Progenitor cell of endocrine pancreas (in vitro differentiated cells): ENCODE measurements around the gene HOXA4. TPM values are rescaled to one million over a fixed set of nuclear protein-coding genes. Genes with fewer than 3 reads are reported as not detected.

ENCODE experiments used
- DNase-seq: peaks from one replicate; pipeline ENCODE4 v3.0.0; 2021; ENCODE audit warnings: low spot score; ENCODE audit not compliant: unreplicated experiment
- H3K27ac Mint-ChIP-seq: 2 replicates; pipeline ENCODE4 v1.8.0; 2021; ENCODE audit warnings: mild to moderate bottlenecking, moderate library complexity, mixed read lengths
- H3K27me3 Mint-ChIP-seq: 2 replicates; pipeline ENCODE4 v1.8.0; 2021; ENCODE audit warnings: mixed read lengths
- H3K36me3 Mint-ChIP-seq: 2 replicates; pipeline ENCODE4 v1.8.0; 2022; ENCODE audit warnings: mixed read lengths; ENCODE audit not compliant: insufficient read depth
- H3K4me1 Mint-ChIP-seq: 2 replicates; pipeline ENCODE4 v1.8.0; 2021; ENCODE audit warnings: low read depth, mixed read lengths
- H3K4me3 Mint-ChIP-seq: 2 replicates; pipeline ENCODE4 v1.8.0; 2021; ENCODE audit warnings: low read depth, mild to moderate bottlenecking, moderate library complexity, mixed read lengths
- H3K9me3 Mint-ChIP-seq: 2 replicates; pipeline ENCODE4 v1.8.0; 2021; ENCODE audit warnings: low read depth, mixed read lengths
- total RNA-seq: library from RNA; stranded (reverse); gene quantifications from 2 replicates; pipeline ENCODE4 v1.2.1, GENCODE V29; 2021
- TF ChIP-seq, protein P1 (sequence below): fragments of 200-600 bp; sonication (generic); IDR thresholded peaks from one replicate; pipeline ENCODE4 v1.5.0; 2021; ENCODE audit warnings: antibody characterized with exemption, mild to moderate bottlenecking; ENCODE audit not compliant: unreplicated experiment

The HOXA4 gene
- total RNA-seq, 1 donor from 2014 or later, result 13.7 TPM

DNA sequence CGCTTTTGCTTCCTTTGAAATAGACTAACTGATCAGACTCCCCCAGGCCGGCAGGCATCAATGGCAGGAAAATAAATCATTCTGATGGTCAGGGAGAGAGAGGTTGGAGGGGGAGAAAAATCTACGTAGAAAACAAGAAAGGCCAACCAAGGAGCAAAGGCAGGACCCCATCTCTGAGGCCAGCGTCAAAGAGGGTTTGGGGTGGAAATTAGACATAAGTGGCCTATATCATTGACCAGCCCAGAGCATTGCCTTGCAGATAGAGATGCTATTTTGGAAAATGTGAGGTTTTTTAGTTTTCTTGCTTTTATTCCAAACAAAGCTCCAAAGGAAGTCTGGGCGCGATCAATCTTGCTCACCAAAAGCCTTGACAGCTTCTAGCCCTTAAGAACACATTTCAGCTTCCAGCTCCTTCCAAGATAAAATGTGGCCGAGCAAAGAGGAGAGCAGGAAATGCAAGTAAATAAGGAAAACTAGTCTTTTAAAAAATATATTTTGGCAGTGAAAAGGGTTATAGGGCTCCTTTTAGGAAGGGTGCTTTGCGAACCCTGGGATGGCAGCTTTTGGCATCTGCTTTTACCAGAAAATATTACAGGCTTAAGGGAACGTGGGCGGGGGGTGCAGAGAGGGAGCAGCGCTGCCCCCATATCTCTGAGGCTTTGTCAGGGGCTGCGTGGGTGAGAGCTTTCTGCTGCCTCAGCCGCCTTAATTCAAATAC is 26.1 kb downstream of the HOXA4 start:
- H3K27ac Mint-ChIP-seq, result peak overlapping the region; percentile 96
- H3K4me1 Mint-ChIP-seq, result peaks cover 82% of the 10 kb centered on the region

DNA sequence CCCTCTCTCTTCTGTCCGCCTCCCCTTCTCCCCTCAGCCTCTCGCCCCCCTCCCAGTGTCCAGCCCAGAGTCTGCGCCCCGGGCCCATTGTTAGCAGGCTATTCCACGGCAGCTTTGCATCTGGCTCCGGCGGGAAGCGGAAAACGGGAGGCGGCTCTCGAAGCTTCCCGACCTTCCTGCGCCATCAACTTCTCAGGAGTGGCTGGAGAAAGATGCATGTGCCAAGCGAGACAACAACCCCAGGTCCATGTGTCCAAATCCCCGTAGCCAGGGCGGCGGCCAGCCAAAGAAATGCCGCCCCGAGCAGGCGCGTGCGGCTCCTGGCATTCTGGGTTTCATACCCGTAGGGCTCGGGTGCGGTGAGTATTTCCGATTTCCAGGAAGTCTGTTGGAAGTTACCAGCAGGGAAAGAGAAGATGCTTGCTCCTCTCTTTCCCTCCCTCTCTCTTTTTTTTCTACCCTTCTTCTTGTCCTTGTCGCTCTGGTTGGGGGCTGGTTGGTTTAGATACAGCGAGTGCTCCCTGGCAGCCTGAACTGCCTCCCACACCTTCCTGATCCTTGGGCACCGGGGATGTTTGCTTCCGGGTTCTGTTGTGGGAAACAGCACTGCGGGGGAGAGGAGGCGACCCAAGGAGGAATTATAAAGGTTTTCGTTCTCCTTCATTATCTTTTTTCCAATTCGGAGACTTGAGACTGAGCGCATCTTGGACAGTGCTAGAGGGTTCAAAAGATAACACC is 26.9 kb downstream of the HOXA4 start:
- Mint-ChIP-seq H3K4me3 (peak overlapping the region; percentile 94), H3K27me3 (no peaks in the 10 kb centered on the region), H3K36me3 (peaks cover 24% of the 10 kb centered on the region), H3K9me3 (no peaks in the 10 kb centered on the region), H3K27ac (peak overlapping the region; percentile 96), H3K4me1 (peaks cover 79% of the 10 kb centered on the region)
- DNase-seq, result no peak
- TF ChIP-seq, protein P1, sequence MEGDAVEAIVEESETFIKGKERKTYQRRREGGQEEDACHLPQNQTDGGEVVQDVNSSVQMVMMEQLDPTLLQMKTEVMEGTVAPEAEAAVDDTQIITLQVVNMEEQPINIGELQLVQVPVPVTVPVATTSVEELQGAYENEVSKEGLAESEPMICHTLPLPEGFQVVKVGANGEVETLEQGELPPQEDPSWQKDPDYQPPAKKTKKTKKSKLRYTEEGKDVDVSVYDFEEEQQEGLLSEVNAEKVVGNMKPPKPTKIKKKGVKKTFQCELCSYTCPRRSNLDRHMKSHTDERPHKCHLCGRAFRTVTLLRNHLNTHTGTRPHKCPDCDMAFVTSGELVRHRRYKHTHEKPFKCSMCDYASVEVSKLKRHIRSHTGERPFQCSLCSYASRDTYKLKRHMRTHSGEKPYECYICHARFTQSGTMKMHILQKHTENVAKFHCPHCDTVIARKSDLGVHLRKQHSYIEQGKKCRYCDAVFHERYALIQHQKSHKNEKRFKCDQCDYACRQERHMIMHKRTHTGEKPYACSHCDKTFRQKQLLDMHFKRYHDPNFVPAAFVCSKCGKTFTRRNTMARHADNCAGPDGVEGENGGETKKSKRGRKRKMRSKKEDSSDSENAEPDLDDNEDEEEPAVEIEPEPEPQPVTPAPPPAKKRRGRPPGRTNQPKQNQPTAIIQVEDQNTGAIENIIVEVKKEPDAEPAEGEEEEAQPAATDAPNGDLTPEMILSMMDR, result no peak

More for the DNA sequence above, 26.1 kb downstream of the HOXA4 start:
- Mint-ChIP-seq H3K36me3 (peaks cover 21% of the 10 kb centered on the region), H3K9me3 (no peaks in the 10 kb centered on the region), H3K4me3 (peak overlapping the region; percentile 94), H3K27me3 (no peaks in the 10 kb centered on the region)
- TF ChIP-seq, protein P1, result no peak
- DNase-seq, result no peak

- H3K27ac Mint-ChIP-seq, result peak within 1 kb of the TSS; percentile 96
- no peak for DNase-seq
- H3K9me3 Mint-ChIP-seq, result no peaks in the 10 kb centered on the region
- peak within 1 kb of the TSS; percentile 94 for H3K4me3 Mint-ChIP-seq
- H3K4me1 Mint-ChIP-seq, result peaks cover 76% of the 10 kb centered on the region
- TF ChIP-seq, protein P1, result no peak
- H3K36me3 Mint-ChIP-seq, result peaks cover 22% of the 10 kb centered on the region
- H3K27me3 Mint-ChIP-seq, result no peaks in the 10 kb centered on the region
Observed at GRCh38 chr7:27102581-27103442, 27.7 kb downstream of the HOXA4 start, which contains the start of gene HOXA2. TSS of gene HOXA2 (minus strand) at chr7:27102683. CDS start at chr7:27102500, 183 bp downstream.

- peak overlapping the region; percentile 96 for H3K27ac Mint-ChIP-seq
- peak overlapping the region; percentile 94 for H3K4me3 Mint-ChIP-seq
- H3K27me3 Mint-ChIP-seq, result no peaks in the 10 kb centered on the region
- H3K36me3 Mint-ChIP-seq, result peaks cover 23% of the 10 kb centered on the region
- TF ChIP-seq, protein P1, result no peak
- no peaks in the 10 kb centered on the region for H3K9me3 Mint-ChIP-seq
- DNase-seq, result no peak
- peaks cover 75% of the 10 kb centered on the region for H3K4me1 Mint-ChIP-seq
Observed at GRCh38 chr7:27101957-27102580, 28.5 kb downstream of the HOXA4 start.
